HepG2 (cell line): ENCODE measurements around the gene E2F3. TPM values are rescaled to one million over a fixed set of nuclear protein-coding genes. Genes with fewer than 3 reads are reported as not detected.

Source experiments
- ATAC-seq: fragments of 200-7000 bp; cut with Tn5 transposase; 3 replicates; pipeline ENCODE4 v1.9.1; 2020; ENCODE audit warnings: mild to moderate bottlenecking, moderate library complexity
- BruUV-seq: library from RNA; stranded (reverse); fragments of 400-500 nt; replicated peaks from 2 replicates; lab custom pipeline; 2021; lab: Mats Ljungman, UMichigan
- CTCF ChIA-PET: fragments of 300-600 bp; formaldehyde crosslinking; extraction: SDS; loops from one replicate; lab custom pipeline; 2021; ENCODE audit warnings: low total read pairs, inconsistent platforms, low intra/inter-chr PET ratio; lab: Yijun Ruan, JAX
- POLR2A ChIA-PET: fragments of 350-600 bp; sonication (Branson Sonifier 250); formaldehyde crosslinking; loops from one replicate; lab custom pipeline; 2020; ENCODE audit warnings: antibody characterized with exemption, inconsistent platforms; lab: Yijun Ruan, JAX
- DNase-seq: peaks from one replicate; pipeline ENCODE4 v3.0.0-alpha.2; 2015; ENCODE audit warnings: low spot score
- FAIRE-seq: peaks from 3 replicates; lab custom pipeline; 2011; peaks lifted over from hg19 to GRCh38; lab: Jason Lieb, UNC
- H2AFZ ChIP-seq: one replicate; pipeline ENCODE4 v1.6.1; 2011; ENCODE audit warnings: low read length, inconsistent platforms
- H3K27ac ChIP-seq: fragments of 300-600 bp; 3 replicates; pipeline ENCODE4 v1.8.0; 2011; ENCODE audit warnings: mixed run types, mild to moderate bottlenecking, mixed read lengths, low read length, inconsistent platforms; ENCODE audit not compliant: insufficient read depth; ENCODE audit errors: extremely low read length
- H3K27me3 ChIP-seq, 2 experiments: fragments of 200-600 bp in 1 of 2; 2 replicates in 1 of 2; 3 replicates in 1 of 2; pipeline versions ENCODE4 v1.6.0 to v1.8.0; 2011; ENCODE audit warnings: low read length in 2 of 2, mild to moderate bottlenecking in 2 of 2, moderate library complexity in 2 of 2, inconsistent platforms in 1 of 2; ENCODE audit not compliant: insufficient read depth in 2 of 2, control insufficient read depth in 1 of 2
- H3K36me3 ChIP-seq, 2 experiments: fragments of 200-600 bp in 1 of 2; replicated peaks in 1 of 2; 2 replicates in 1 of 2; 3 replicates in 1 of 2; pipeline versions ENCODE4 v1.5.1 to v1.8.0; 2011; ENCODE audit warnings: low read length in 2 of 2, inconsistent platforms in 1 of 2; ENCODE audit not compliant: insufficient read depth in 2 of 2, control insufficient read depth in 1 of 2
- H3K4me1 ChIP-seq: 2 replicates; pipeline ENCODE4 v1.5.1; 2012; ENCODE audit warnings: low read length, inconsistent platforms; ENCODE audit not compliant: insufficient read depth
- H3K4me2 ChIP-seq: 2 replicates; pipeline ENCODE4 v1.6.0; 2011; ENCODE audit warnings: low read depth, low read length, inconsistent platforms
- H3K4me3 ChIP-seq, 3 experiments: fragments of 200-600 bp in 1 of 3; sonication (generic), shearing (Covaris generic) in 1 of 3; replicated peaks in 1 of 3; 2 replicates each; pipeline ENCODE4 v1.5.1; 2011 to 2016; ENCODE audit warnings: low read length in 3 of 3, inconsistent platforms in 2 of 3, low read depth in 2 of 3, mild to moderate bottlenecking in 2 of 3, control low read depth in 1 of 3, mixed read lengths in 1 of 3; ENCODE audit not compliant: insufficient read depth in 1 of 3
- H3K79me2 ChIP-seq: one replicate; pipeline ENCODE4 v1.6.1; 2011; ENCODE audit warnings: low read length, inconsistent platforms; ENCODE audit not compliant: insufficient read depth
- H3K9ac ChIP-seq: 2 replicates; pipeline ENCODE4 v1.6.0; 2011; ENCODE audit warnings: mild to moderate bottlenecking, low read depth, low read length, inconsistent platforms; ENCODE audit not compliant: insufficient read depth
- H3K9me3 ChIP-seq: 2 replicates; pipeline ENCODE4 v1.5.1; 2012; ENCODE audit warnings: mild to moderate bottlenecking, low read length
- H4K20me1 ChIP-seq: 2 replicates; pipeline ENCODE4 v1.6.0; 2011; ENCODE audit warnings: inconsistent platforms, mild to moderate bottlenecking, low read length, moderate library complexity; ENCODE audit not compliant: insufficient read depth
- CENPBD1 ChIP-seq: sonication (generic); formaldehyde crosslinking; IDR thresholded peaks from 2 replicates; pipeline ENCODE4 v1.8.0; 2022; ENCODE audit warnings: missing genetic modification reagents, low read depth, mild to moderate bottlenecking, borderline replicate concordance
- GRHL1 ChIP-seq: sonication (generic); formaldehyde crosslinking; conservative IDR thresholded peaks from 2 replicates; pipeline ENCODE4 v1.8.0; 2022; ENCODE audit warnings: missing genetic modification reagents
- HDAC1 ChIP-seq: sonication (generic); formaldehyde crosslinking; IDR thresholded peaks from 2 replicates; pipeline ENCODE4 v1.5.1; 2020; ENCODE audit warnings: mild to moderate bottlenecking, missing genetic modification reagents
- HOXA9 ChIP-seq: sonication (generic); formaldehyde crosslinking; IDR thresholded peaks from 2 replicates; pipeline ENCODE4 v1.8.1; 2022; ENCODE audit warnings: missing genetic modification reagents, mild to moderate bottlenecking, moderate library complexity, borderline replicate concordance
- KDM3A ChIP-seq: IDR thresholded peaks from 2 replicates; pipeline ENCODE4 v1.6.1; 2018; ENCODE audit warnings: low read depth, missing compliant biosample characterization
- MTA1 ChIP-seq: sonication (generic); formaldehyde crosslinking; IDR thresholded peaks from 2 replicates; pipeline ENCODE4 v1.4.0; 2020; ENCODE audit warnings: missing genetic modification reagents, mild to moderate bottlenecking, borderline replicate concordance
- MXD4 ChIP-seq: IDR thresholded peaks from 2 replicates; pipeline ENCODE4 v1.6.1; 2016; ENCODE audit warnings: mild to moderate bottlenecking, missing biosample characterization, missing genetic modification reagents
- SMARCC2 ChIP-seq: fragments of 450-650 bp; IDR thresholded peaks from 2 replicates; pipeline ENCODE4 v1.6.1; 2017; ENCODE audit warnings: antibody characterized with exemption, mild to moderate bottlenecking
- SYNCRIP ChIP-seq: fragments of 200-400 bp; formaldehyde crosslinking; IDR thresholded peaks from 2 replicates; pipeline ENCODE4 v1.6.1; 2018; ENCODE audit warnings: mild to moderate bottlenecking, low read depth, low read length; ENCODE audit not compliant: insufficient read depth
- THAP7 ChIP-seq: sonication (generic); formaldehyde crosslinking; IDR thresholded peaks from 2 replicates; pipeline ENCODE4 v1.8.1; 2023; ENCODE audit warnings: mild to moderate bottlenecking, missing genetic modification reagents
- ZBTB33 ChIP-seq: sonication (generic); formaldehyde crosslinking; IDR thresholded peaks from 2 replicates; pipeline ENCODE4 v1.4.0; 2020; ENCODE audit warnings: missing genetic modification reagents
- ZNF234 ChIP-seq: sonication (generic); formaldehyde crosslinking; conservative IDR thresholded peaks from 2 replicates; pipeline ENCODE4 v1.5.1; 2020; ENCODE audit warnings: mild to moderate bottlenecking, missing genetic modification reagents
- ZNF251 ChIP-seq: sonication (generic); formaldehyde crosslinking; IDR thresholded peaks from 2 replicates; pipeline ENCODE4 v1.9.0; 2021; ENCODE audit warnings: mild to moderate bottlenecking, missing genetic modification reagents
- ZNF276 ChIP-seq: sonication (generic); formaldehyde crosslinking; IDR thresholded peaks from 2 replicates; pipeline ENCODE4 v1.4.0; 2020; ENCODE audit warnings: mild to moderate bottlenecking, low read depth, missing genetic modification reagents
- ZNF598 ChIP-seq: sonication (generic); formaldehyde crosslinking; IDR thresholded peaks from 2 replicates; pipeline ENCODE4 v1.5.1; 2020; ENCODE audit warnings: mild to moderate bottlenecking, missing genetic modification reagents, borderline replicate concordance
- ZNF720 ChIP-seq: sonication (generic); formaldehyde crosslinking; IDR thresholded peaks from 2 replicates; pipeline ENCODE4 v1.4.0; 2020; ENCODE audit warnings: missing genetic modification reagents
- ZNF749 ChIP-seq: sonication (generic); formaldehyde crosslinking; IDR thresholded peaks from 2 replicates; pipeline ENCODE4 v1.8.0; 2022; ENCODE audit warnings: mild to moderate bottlenecking, missing genetic modification reagents, moderate library complexity, borderline replicate concordance
- ZSCAN22 ChIP-seq: sonication (generic); formaldehyde crosslinking; IDR thresholded peaks from 2 replicates; pipeline ENCODE4 v1.4.0; 2020; ENCODE audit warnings: mild to moderate bottlenecking, missing genetic modification reagents
- ZZZ3 ChIP-seq: sonication (generic); formaldehyde crosslinking; IDR thresholded peaks from 2 replicates; pipeline ENCODE4 v1.4.0; 2020; ENCODE audit warnings: missing genetic modification reagents, mild to moderate bottlenecking, borderline replicate concordance
- WGBS: methylation state at CpG from one replicate; pipeline ENCODE4 v1.1.6; 2017; ENCODE audit warnings: low lambda C conversion rate; 5-methylcytosine and 5-hydroxymethylcytosine counted together
- in situ Hi-C: cut with HindIII; loops from 2 replicates; pipeline ENCODE4 v1.10.0; 2017; ENCODE audit warnings: low pct_unique_long_range_greater_than_20kb; ENCODE audit not compliant: extremely low pct_ligation_motif_present
- intact Hi-C: fragments of 100-400 bp; cut with micrococcal nuclease; formaldehyde crosslinking; loops from one replicate; pipeline ENCODE4 v1.10.0; 2022; ENCODE audit not compliant: unreplicated experiment
- polyA plus RNA-seq, 8 experiments: library from polyadenylated mRNA; depleted of rRNA in 3 of 8; stranded (reverse) in 7 of 8; unstranded in 1 of 8; fragments of >200 nt; fragmentation: Illumina TruSeq in 4 of 8; extraction: Trizol in 4 of 8; gene quantifications; 2 replicates each; pipeline versions ENCODE4 v1.2.1 to v1.2.3, GENCODE V29; 2011 to 2016; ENCODE audit warnings: low read depth in 4 of 8, missing spikeins in 1 of 8, mixed read lengths in 1 of 8; ENCODE audit not compliant: insufficient read depth in 1 of 8
- total RNA-seq, 5 experiments: library from RNA; depleted of rRNA; stranded (reverse); fragments of >200 nt; fragmentation: Illumina TruSeq; extraction: Trizol; gene quantifications; 2 replicates each; pipeline ENCODE4 v1.2.3, GENCODE V29; 2016; ENCODE audit warnings: low read depth in 1 of 5

Gene E2F3
- total and polyA plus RNA-seq, 2 of the 13 experiments (the other 11 are each of a cell fraction or from before 2014, with no cell fraction given): 8.5 to 12.7 TPM

GRCh38 chr6:20486641-20487040 is 85.0 kb downstream of the E2F3 start:
- no TSS peak for BruUV-seq
- no peak for ATAC-seq
- Histone ChIP-seq H4K20me1 (no peaks in the 10 kb centered on the region), H3K27ac (no peak overlapping the region), H2AFZ (no peak overlapping the region), H3K79me2 (no peaks in the 10 kb centered on the region), H3K4me3 (no peak overlapping the region), H3K27me3 (no peaks in the 10 kb centered on the region), H3K9ac (no peak overlapping the region), H3K36me3 (peaks cover 16 to 75% of the 10 kb centered on the region in 2 experiments), H3K4me1 (no peaks in the 10 kb centered on the region), H3K9me3 (no peaks in the 10 kb centered on the region), H3K4me2 (no peak overlapping the region)
- ChIA-PET POLR2A (no interaction called here), CTCF (no interaction called here)
- DNase-seq: no peak
- WGBS: 95% methylated on average over 4 of the region's 4 CpGs
- in situ Hi-C loops (no loop called here), intact Hi-C loops (no loop called here)
- FAIRE-seq: no peak
- TF ChIP-seq ZNF720 (CRISPR knock-in tag): no peak
- no peak for TF ChIP-seq ZNF251
- TF ChIP-seq MTA1 (CRISPR knock-in tag): no peak
- TF ChIP-seq ZSCAN22 (CRISPR knock-in tag): no peak
- no peak for TF ChIP-seq HDAC1
- no peak for TF ChIP-seq GRHL1
- TF ChIP-seq HOXA9 (CRISPR knock-in tag): no peak
- no peak for TF ChIP-seq ZBTB33 (CRISPR knock-in tag)
- no peak for TF ChIP-seq MXD4
- no peak for TF ChIP-seq THAP7 (CRISPR knock-in tag)
- no peak for TF ChIP-seq ZNF276
- TF ChIP-seq ZNF234 (CRISPR knock-in tag): no peak
- TF ChIP-seq CENPBD1: no peak
- TF ChIP-seq ZNF749 (CRISPR knock-in tag): no peak
- TF ChIP-seq SYNCRIP: no peak
- no peak for TF ChIP-seq KDM3A (CRISPR knock-in tag)
- no peak for TF ChIP-seq ZZZ3 (CRISPR knock-in tag)
- no peak for TF ChIP-seq ZNF598
- no peak for TF ChIP-seq SMARCC2
